ENCODE measurements around the gene SLC9A9. TPM values are rescaled to one million over a fixed set of nuclear protein-coding genes. Genes with fewer than 3 reads are reported as not detected.
"Not testable (repeated sequence)": the region's sequence is repeated elsewhere in the genome, so short reads cannot be mapped to it uniquely, and the experiment has no call there.

The SLC9A9 gene
- total RNA-seq, 1 experiment from 2014 or later = not detected

GRCh38 chr3:143562789-143563188 is 285.5 kb downstream of the SLC9A9 start:
- no peak for DNase-seq (ENCODE audit: low spot score)

- DNase-seq (ENCODE audit: low spot score) = no peak
Measured at GRCh38 chr3:143559296-143559695, 289.0 kb downstream of the SLC9A9 start.

- DNase-seq (ENCODE audit: low spot score) = no peak
Measured at GRCh38 chr3:143552851-143553250, 295.4 kb downstream of the SLC9A9 start.

GRCh38 chr3:143551761-143552160 is 296.5 kb downstream of the SLC9A9 start:
- DNase-seq (ENCODE audit: low spot score) = no peak

GRCh38 chr3:143548861-143549497 is 299.3 kb downstream of the SLC9A9 start:
- DNase-seq (ENCODE audit: low spot score) = no peak

- no peak for DNase-seq (ENCODE audit: low spot score)
Measured at GRCh38 chr3:143548393-143548792, 299.9 kb downstream of the SLC9A9 start.

GRCh38 chr3:143538577-143538981 is 309.7 kb downstream of the SLC9A9 start:
- DNase-seq (ENCODE audit: low spot score) = no peak

- DNase-seq (ENCODE audit: low spot score) = no peak
Measured at GRCh38 chr3:143538061-143538460, 310.2 kb downstream of the SLC9A9 start.

GRCh38 chr3:143536817-143537535 is 311.3 kb downstream of the SLC9A9 start:
- no peak for DNase-seq (ENCODE audit: low spot score)

GRCh38 chr3:143535994-143536784 is 312.1 kb downstream of the SLC9A9 start:
- DNase-seq (ENCODE audit: low spot score) = no peak

GRCh38 chr3:143533391-143533790 is 314.9 kb downstream of the SLC9A9 start:
- no peak for DNase-seq (ENCODE audit: low spot score)

GRCh38 chr3:143532091-143532490 is 316.2 kb downstream of the SLC9A9 start:
- DNase-seq (ENCODE audit: low spot score) = no peak

GRCh38 chr3:143531101-143531500 is 317.2 kb downstream of the SLC9A9 start:
- no peak for DNase-seq (ENCODE audit: low spot score)

- no peak for DNase-seq (ENCODE audit: low spot score)
Measured at GRCh38 chr3:143529798-143530197, 318.5 kb downstream of the SLC9A9 start.

GRCh38 chr3:143529018-143529478 is 319.2 kb downstream of the SLC9A9 start:
- no peak for DNase-seq (ENCODE audit: low spot score)

- DNase-seq (ENCODE audit: low spot score) = no peak
Measured at GRCh38 chr3:143526011-143526545, 322.2 kb downstream of the SLC9A9 start.

- DNase-seq (ENCODE audit: low spot score) = no peak
Measured at GRCh38 chr3:143525408-143525807, 322.9 kb downstream of the SLC9A9 start.

- no peak for DNase-seq (ENCODE audit: low spot score)
Measured at GRCh38 chr3:143521803-143522202, 326.5 kb downstream of the SLC9A9 start.

GRCh38 chr3:143517131-143517530 is 331.1 kb downstream of the SLC9A9 start:
- DNase-seq (ENCODE audit: low spot score) = not testable (repeated sequence)

GRCh38 chr3:143514874-143515273 is 333.4 kb downstream of the SLC9A9 start:
- no peak for DNase-seq (ENCODE audit: low spot score)

- DNase-seq (ENCODE audit: low spot score) = no peak
Measured at GRCh38 chr3:143514109-143514508, 334.2 kb downstream of the SLC9A9 start.
